Muscle layer of colon (tissue), 2 donors: Measurements from ENCODE around the gene PTGFRN.
"Not testable (repeated sequence)": the region's sequence is repeated elsewhere in the genome, so short reads cannot be mapped to it uniquely, and the experiment has no call there.

Source experiments
- H3K27ac ChIP-seq: one replicate; pipeline ENCODE4 v1.7.0; 2013; ENCODE audit warnings: low read depth, mild to moderate bottlenecking, low read length, moderate library complexity
- H3K27me3 ChIP-seq, 2 donors: one replicate each; pipeline ENCODE4 v1.7.0; 2013; ENCODE audit warnings: low read length in 2 of 2, mild to moderate bottlenecking in 2 of 2; ENCODE audit not compliant: insufficient read depth in 2 of 2, control insufficient read depth in 1 of 2
- H3K36me3 ChIP-seq: one replicate; pipeline ENCODE4 v1.7.0; 2013; ENCODE audit warnings: mild to moderate bottlenecking, low read length; ENCODE audit not compliant: insufficient read depth
- H3K4me1 ChIP-seq: one replicate; pipeline ENCODE4 v1.7.0; 2013; ENCODE audit warnings: mild to moderate bottlenecking, low read length; ENCODE audit not compliant: insufficient read depth
- H3K4me3 ChIP-seq, 2 donors: one replicate each; pipeline ENCODE4 v1.7.0; 2013; ENCODE audit warnings: low read length in 2 of 2, low read depth in 1 of 2, mild to moderate bottlenecking in 1 of 2, moderate library complexity in 1 of 2
- H3K9ac ChIP-seq: one replicate; pipeline ENCODE4 v1.7.0; 2013; ENCODE audit warnings: low read length
- H3K9me3 ChIP-seq: one replicate; pipeline ENCODE4 v1.7.0; 2013; ENCODE audit warnings: mild to moderate bottlenecking, low read length
- donor health status: abdominal sarcoma.
- donor health status: Adenocarcinoma of cecum.

The PTGFRN gene

DNA sequence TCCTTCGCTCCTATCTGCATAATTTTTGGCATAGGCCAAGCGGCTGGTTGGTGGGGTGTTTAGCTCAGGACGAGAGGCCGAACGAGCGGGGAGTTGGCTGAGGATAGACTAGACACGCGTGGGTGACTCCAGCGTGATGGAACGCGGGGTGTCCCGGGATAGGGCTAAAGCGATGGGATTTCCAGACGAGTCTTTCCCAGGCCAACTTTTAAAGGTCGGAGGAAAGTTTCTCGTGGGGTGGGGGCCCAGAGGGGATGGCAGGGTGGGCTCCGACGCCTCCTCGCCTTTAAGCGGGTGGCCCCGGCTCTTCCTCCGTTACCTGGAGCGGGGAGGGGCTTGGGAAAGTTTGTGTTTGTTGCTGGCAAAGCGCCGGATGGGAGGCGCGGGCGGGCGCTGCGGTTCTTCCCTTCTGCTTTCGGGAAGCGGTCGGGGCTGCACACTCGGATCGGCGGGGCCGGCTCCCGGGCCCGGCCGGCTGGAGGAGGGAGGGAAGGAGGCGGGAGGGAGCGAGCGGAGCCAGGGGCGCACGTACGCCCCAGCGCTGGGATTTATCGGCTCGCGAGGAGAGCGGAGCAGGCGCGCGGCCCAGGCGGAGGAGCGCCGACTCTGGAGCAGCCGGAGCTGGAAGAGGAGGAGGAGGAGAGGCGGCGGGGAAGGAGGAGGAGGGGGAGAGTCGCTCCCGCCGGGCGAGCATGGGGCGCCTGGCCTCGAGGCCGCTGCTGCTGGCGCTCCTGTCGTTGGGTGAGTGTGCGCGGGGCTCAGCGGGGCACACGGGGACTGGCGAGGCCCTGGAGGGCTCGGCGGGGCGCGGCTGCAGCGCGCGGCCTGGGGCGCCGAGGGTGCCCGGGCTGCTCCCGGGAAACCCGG lies at the start of gene PTGFRN:
Gene PTGFRN, plus strand, starts transcription at position 405 of the 867 bp plus-strand sequence. Its CDS starts 288 bp downstream, at position 693.
- Histone ChIP-seq H3K9me3 (no peaks in the 10 kb centered on the region), H3K9ac (peak within 1 kb of the TSS; percentile 75), H3K27me3 (no peaks in the 10 kb centered on the region), H3K27ac (peak within 1 kb of the TSS; percentile 94), H3K36me3 (no peaks in the 10 kb centered on the region), H3K4me1 (peaks cover 51% of the 10 kb centered on the region), H3K4me3 (peak within 1 kb of the TSS; percentile 68 to 77)

- H3K36me3 ChIP-seq, H3K9me3 ChIP-seq, H3K4me3 ChIP-seq, H3K9ac ChIP-seq, H3K27me3 ChIP-seq, H3K27ac ChIP-seq: not testable (repeated sequence)
- H3K4me1 ChIP-seq, result peaks cover 12% of the 10 kb centered on the region
Observed at GRCh38 chr1:116860167-116860566, 49.5 kb upstream of the PTGFRN start.

DNA sequence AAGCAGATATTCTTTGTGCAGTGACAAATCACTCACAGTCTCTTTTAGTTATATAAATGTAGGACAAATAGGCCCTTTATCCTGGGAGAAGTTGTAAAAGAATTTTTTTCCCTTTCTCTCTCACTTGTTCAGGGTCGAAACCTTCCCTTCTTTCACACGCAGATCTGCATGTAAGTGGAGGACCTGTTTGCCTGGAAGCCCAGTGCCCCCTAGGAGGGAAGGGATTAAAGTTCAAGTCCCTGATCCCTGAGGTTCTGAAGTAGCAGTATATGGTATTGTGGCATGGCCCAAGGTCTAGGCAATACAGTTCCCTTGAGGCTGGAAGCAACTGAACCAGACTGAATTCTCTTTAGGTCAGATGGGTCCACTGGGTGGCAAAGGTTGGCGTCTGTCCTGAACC lies 48.6 kb upstream of the PTGFRN start:
- no peaks in the 10 kb centered on the region for H3K27me3 ChIP-seq
- H3K9me3 ChIP-seq, result no peaks in the 10 kb centered on the region
- no peak overlapping the region for H3K9ac ChIP-seq
- H3K4me3 ChIP-seq, result no peak overlapping the region
- H3K27ac ChIP-seq, result no peak overlapping the region
- H3K36me3 ChIP-seq, result no peaks in the 10 kb centered on the region
- H3K4me1 ChIP-seq, result peaks cover 3% of the 10 kb centered on the region

DNA sequence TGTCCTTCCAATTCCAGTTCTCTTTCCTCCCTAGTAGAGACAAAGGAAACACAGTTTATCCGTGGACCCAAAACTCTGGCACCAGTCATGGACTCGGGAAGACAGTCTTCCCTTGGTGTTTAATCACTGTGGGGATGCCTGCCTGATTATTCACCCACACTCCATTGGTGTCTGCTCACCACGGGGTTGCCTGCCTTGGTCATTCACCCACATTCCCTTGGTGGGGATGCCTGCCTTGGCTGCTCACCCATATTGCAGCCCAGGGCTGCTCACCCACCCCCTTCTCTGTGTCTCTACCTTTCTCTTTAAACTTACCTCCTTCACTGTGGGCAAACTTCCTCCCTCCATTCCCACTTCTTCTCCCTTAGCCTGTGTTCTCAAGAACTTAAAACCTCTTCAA lies 46.7 kb upstream of the PTGFRN start:
- H3K27me3 ChIP-seq, H3K4me1 ChIP-seq, H3K9ac ChIP-seq, H3K36me3 ChIP-seq, H3K9me3 ChIP-seq, H3K27ac ChIP-seq, H3K4me3 ChIP-seq: not testable (repeated sequence)

GRCh38 chr1:116866478-116866877 lies 43.2 kb upstream of the PTGFRN start:
- not testable (repeated sequence) for H3K4me1 ChIP-seq, H3K9me3 ChIP-seq, H3K36me3 ChIP-seq, H3K27me3 ChIP-seq, H3K9ac ChIP-seq, H3K4me3 ChIP-seq, H3K27ac ChIP-seq

DNA sequence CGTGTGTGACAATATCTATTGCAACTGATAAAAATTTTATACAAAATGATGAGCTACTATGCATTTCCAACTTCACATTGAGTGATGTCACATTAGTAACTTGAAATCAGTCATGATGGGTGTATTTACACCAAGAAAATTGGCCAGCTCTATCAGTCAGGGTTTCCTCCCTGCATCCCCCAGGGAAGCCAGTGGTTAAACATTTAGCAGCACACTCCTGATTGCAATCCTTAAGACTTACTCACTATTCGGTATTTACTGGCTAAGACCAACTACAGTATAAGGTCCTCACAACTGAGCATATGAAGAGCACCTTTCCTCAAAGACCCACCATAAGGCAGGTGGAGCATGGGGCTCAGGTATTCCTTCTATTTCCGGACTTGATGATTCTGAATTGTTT lies 41.3 kb upstream of the PTGFRN start:
- no peak overlapping the region for H3K9ac ChIP-seq
- H3K9me3 ChIP-seq, result no peaks in the 10 kb centered on the region
- no peaks in the 10 kb centered on the region for H3K27me3 ChIP-seq
- H3K4me1 ChIP-seq, result peaks cover 6% of the 10 kb centered on the region
- no peaks in the 10 kb centered on the region for H3K36me3 ChIP-seq
- no peak overlapping the region for H3K27ac ChIP-seq
- H3K4me3 ChIP-seq, result no peak overlapping the region

DNA sequence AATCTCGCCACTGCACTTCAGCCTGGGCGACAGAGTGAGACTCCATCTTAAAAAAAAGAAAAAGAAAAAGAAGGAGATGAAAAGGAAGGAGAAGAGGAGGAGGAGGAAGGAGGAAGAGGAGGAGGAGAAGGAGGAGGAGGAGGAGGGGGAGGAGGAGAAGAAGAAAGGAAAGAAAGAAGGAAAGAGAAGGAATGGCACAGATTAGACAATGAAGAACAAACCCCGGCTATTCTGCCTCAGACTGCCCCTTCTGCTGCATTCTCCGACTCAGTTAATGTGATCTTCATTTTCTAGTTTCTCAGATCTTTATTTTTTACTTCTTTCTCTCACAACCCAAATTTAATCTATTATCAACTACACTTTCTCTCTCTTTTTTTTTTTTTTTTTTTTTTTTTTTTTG lies 40.1 kb upstream of the PTGFRN start:
- Histone ChIP-seq H3K27ac (no peak overlapping the region), H3K27me3 (no peaks in the 10 kb centered on the region), H3K4me1 (peaks cover 6% of the 10 kb centered on the region), H3K9me3 (no peaks in the 10 kb centered on the region), H3K36me3 (no peaks in the 10 kb centered on the region), H3K4me3 (no peak overlapping the region), H3K9ac (no peak overlapping the region)

DNA sequence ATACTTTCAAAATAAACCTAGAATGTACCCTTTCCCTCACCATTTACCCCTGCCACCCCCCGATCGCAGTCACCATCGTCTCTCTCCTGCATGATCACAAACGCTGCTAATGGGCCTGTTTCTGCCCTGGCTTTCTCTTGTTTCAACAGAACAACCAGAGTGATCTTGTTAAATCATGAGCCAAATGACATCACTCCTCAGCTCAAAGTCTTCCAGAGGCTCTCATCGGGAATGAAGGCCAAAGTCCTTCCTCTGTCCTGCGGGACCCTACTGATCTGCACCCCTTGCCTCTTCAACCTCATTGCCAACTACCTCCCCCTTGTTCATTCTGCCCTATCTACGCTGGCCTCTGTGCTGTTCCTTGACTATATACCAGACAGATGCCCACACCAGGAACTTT lies 39.4 kb upstream of the PTGFRN start:
- Histone ChIP-seq H3K9ac (no peak overlapping the region), H3K4me3 (no peak overlapping the region), H3K36me3 (no peaks in the 10 kb centered on the region), H3K9me3 (no peaks in the 10 kb centered on the region), H3K4me1 (peaks cover 6% of the 10 kb centered on the region), H3K27me3 (no peaks in the 10 kb centered on the region), H3K27ac (no peak overlapping the region)

DNA sequence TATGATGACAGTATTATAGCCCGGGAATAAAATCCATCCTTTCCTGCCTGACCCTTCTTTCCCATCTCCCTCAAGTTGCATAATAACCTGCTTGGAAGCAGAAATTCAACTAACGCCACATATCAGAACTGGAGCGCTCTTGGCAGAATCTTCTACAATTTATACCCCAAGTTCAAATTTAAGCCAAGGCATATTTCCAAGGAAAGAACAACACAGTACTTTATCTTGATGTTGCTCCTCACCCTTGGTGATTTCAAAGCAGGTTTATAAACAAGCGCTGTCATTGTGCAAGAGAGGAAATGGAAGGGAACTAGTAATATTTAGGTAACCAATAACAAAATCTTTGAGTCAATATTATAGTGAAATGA lies 38.0 kb upstream of the PTGFRN start:
- Histone ChIP-seq H3K27me3 (no peaks in the 10 kb centered on the region), H3K4me3 (no peak overlapping the region), H3K27ac (no peak overlapping the region), H3K9me3 (no peaks in the 10 kb centered on the region), H3K36me3 (no peaks in the 10 kb centered on the region), H3K9ac (no peak overlapping the region), H3K4me1 (peaks cover 7% of the 10 kb centered on the region)

DNA sequence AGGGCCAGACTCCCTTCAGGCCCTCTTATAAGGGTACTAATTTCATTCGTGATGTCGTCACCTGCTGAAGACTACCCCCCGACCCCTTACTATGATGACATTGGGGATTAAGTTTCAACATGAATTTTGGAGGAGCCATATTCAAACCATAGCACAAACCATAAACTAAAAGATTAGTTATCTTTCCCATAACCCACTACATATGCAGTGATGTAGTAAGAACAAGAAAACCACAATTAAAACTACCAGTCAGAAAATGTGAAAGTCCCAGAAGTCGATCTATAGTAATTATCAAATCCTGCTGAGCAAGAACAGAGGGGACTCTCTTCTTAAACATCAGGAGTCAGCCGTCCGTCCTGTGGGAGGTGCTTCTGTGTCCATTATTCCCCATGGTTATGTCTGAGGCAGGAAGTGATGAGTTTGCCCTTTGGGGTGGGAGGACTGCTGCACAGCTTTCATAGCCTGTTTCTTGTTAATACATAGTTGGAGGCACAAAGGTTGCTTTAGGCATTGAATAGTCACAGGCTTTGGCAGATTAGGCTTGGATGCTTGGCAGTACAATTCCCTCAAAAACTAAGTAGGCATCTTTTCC lies 35.9 kb upstream of the PTGFRN start:
- no peak overlapping the region for H3K27ac ChIP-seq
- no peak overlapping the region for H3K4me3 ChIP-seq
- H3K27me3 ChIP-seq, result no peaks in the 10 kb centered on the region
- peaks cover 17% of the 10 kb centered on the region for H3K4me1 ChIP-seq
- H3K9ac ChIP-seq, result no peak overlapping the region
- no peaks in the 10 kb centered on the region for H3K9me3 ChIP-seq
- H3K36me3 ChIP-seq, result no peaks in the 10 kb centered on the region

- no peak overlapping the region for H3K4me3 ChIP-seq
- H3K36me3 ChIP-seq, result no peaks in the 10 kb centered on the region
- H3K9me3 ChIP-seq, result no peaks in the 10 kb centered on the region
- H3K9ac ChIP-seq, result no peak overlapping the region
- H3K4me1 ChIP-seq, result peaks cover 24% of the 10 kb centered on the region
- H3K27ac ChIP-seq, result no peak overlapping the region
- H3K27me3 ChIP-seq, result no peaks in the 10 kb centered on the region
Observed at GRCh38 chr1:116874733-116875249, 34.9 kb upstream of the PTGFRN start.

GRCh38 chr1:116875391-116875790 lies 34.3 kb upstream of the PTGFRN start:
- Histone ChIP-seq H3K4me3 (no peak overlapping the region), H3K4me1 (peaks cover 24% of the 10 kb centered on the region), H3K27me3 (no peaks in the 10 kb centered on the region), H3K9me3 (no peaks in the 10 kb centered on the region), H3K9ac (no peak overlapping the region), H3K27ac (no peak overlapping the region), H3K36me3 (no peaks in the 10 kb centered on the region)
